Activated naive CD4-positive, alpha-beta T cell treated with anti-CD3 and anti-CD28 coated beads, Interleukin-2, amount 50 U/mL, for 24 hours (primary cell): ENCODE measurements around the gene PDE8B.

Source experiments
- H3K27ac Mint-ChIP-seq: one replicate; pipeline ENCODE4 v1.8.0; 2021; ENCODE audit warnings: mild to moderate bottlenecking, mixed read lengths
- H3K27me3 Mint-ChIP-seq: one replicate; pipeline ENCODE4 v1.8.0; 2021; ENCODE audit warnings: mixed read lengths
- H3K36me3 Mint-ChIP-seq: one replicate; pipeline ENCODE4 v1.8.0; 2021; ENCODE audit warnings: mixed read lengths
- H3K4me1 Mint-ChIP-seq: one replicate; pipeline ENCODE4 v1.8.0; 2021; ENCODE audit warnings: mixed read lengths
- H3K4me3 Mint-ChIP-seq: one replicate; pipeline ENCODE4 v1.8.0; 2021; ENCODE audit warnings: mild to moderate bottlenecking, mixed read lengths
- H3K9me3 Mint-ChIP-seq: one replicate; pipeline ENCODE4 v1.8.0; 2021; ENCODE audit warnings: mixed read lengths

The PDE8B gene

GRCh38 chr5:77281969-77282336, 71.5 kb downstream of the PDE8B start:
- Mint-ChIP-seq H3K36me3 (no peaks in the 10 kb centered on the region), H3K27ac (no peak overlapping the region), H3K27me3 (no peaks in the 10 kb centered on the region), H3K4me1 (peaks cover 20% of the 10 kb centered on the region), H3K4me3 (no peak overlapping the region), H3K9me3 (no peaks in the 10 kb centered on the region)

- Mint-ChIP-seq H3K9me3 (no peaks in the 10 kb centered on the region), H3K4me1 (peaks cover 14% of the 10 kb centered on the region), H3K36me3 (no peaks in the 10 kb centered on the region), H3K27ac (no peak overlapping the region), H3K4me3 (no peak overlapping the region), H3K27me3 (no peaks in the 10 kb centered on the region)
Measured at GRCh38 chr5:77282337-77283027, 72.0 kb downstream of the PDE8B start.

GRCh38 chr5:77285251-77285841, 74.9 kb downstream of the PDE8B start:
- Mint-ChIP-seq H3K4me1 (no peaks in the 10 kb centered on the region), H3K4me3 (no peak overlapping the region), H3K27ac (no peak overlapping the region), H3K9me3 (no peaks in the 10 kb centered on the region), H3K27me3 (no peaks in the 10 kb centered on the region), H3K36me3 (no peaks in the 10 kb centered on the region)

- H3K27ac Mint-ChIP-seq, result no peak overlapping the region
- no peak overlapping the region for H3K4me3 Mint-ChIP-seq
- peaks cover 1% of the 10 kb centered on the region for H3K27me3 Mint-ChIP-seq
- H3K4me1 Mint-ChIP-seq, result no peaks in the 10 kb centered on the region
- no peaks in the 10 kb centered on the region for H3K36me3 Mint-ChIP-seq
- H3K9me3 Mint-ChIP-seq, result no peaks in the 10 kb centered on the region
Measured at GRCh38 chr5:77292026-77292757, 81.7 kb downstream of the PDE8B start.

GRCh38 chr5:77294185-77294584, 83.7 kb downstream of the PDE8B start:
- Mint-ChIP-seq H3K9me3 (no peaks in the 10 kb centered on the region), H3K4me1 (no peaks in the 10 kb centered on the region), H3K27me3 (peaks cover 1% of the 10 kb centered on the region), H3K4me3 (no peak overlapping the region), H3K27ac (no peak overlapping the region), H3K36me3 (no peaks in the 10 kb centered on the region)

GRCh38 chr5:77295863-77296378, 85.4 kb downstream of the PDE8B start:
- H3K27me3 Mint-ChIP-seq, result peaks cover 1% of the 10 kb centered on the region
- no peak overlapping the region for H3K27ac Mint-ChIP-seq
- H3K36me3 Mint-ChIP-seq, result no peaks in the 10 kb centered on the region
- H3K9me3 Mint-ChIP-seq, result no peaks in the 10 kb centered on the region
- no peaks in the 10 kb centered on the region for H3K4me1 Mint-ChIP-seq
- no peak overlapping the region for H3K4me3 Mint-ChIP-seq

- Mint-ChIP-seq H3K9me3 (no peaks in the 10 kb centered on the region), H3K27ac (no peak overlapping the region), H3K4me1 (no peaks in the 10 kb centered on the region), H3K36me3 (no peaks in the 10 kb centered on the region), H3K27me3 (peaks cover 1% of the 10 kb centered on the region), H3K4me3 (no peak overlapping the region)
Measured at GRCh38 chr5:77298146-77298545, 87.7 kb downstream of the PDE8B start.

- Mint-ChIP-seq H3K4me3 (no peak overlapping the region), H3K4me1 (no peaks in the 10 kb centered on the region), H3K27ac (no peak overlapping the region), H3K27me3 (peaks cover 1% of the 10 kb centered on the region), H3K36me3 (no peaks in the 10 kb centered on the region), H3K9me3 (no peaks in the 10 kb centered on the region)
Measured at GRCh38 chr5:77300451-77300850, 90.0 kb downstream of the PDE8B start.

GRCh38 chr5:77301447-77301883, 91.0 kb downstream of the PDE8B start:
- Mint-ChIP-seq H3K27me3 (peaks cover 1% of the 10 kb centered on the region), H3K36me3 (no peaks in the 10 kb centered on the region), H3K27ac (no peak overlapping the region), H3K9me3 (no peaks in the 10 kb centered on the region), H3K4me1 (no peaks in the 10 kb centered on the region), H3K4me3 (no peak overlapping the region)

- no peak overlapping the region for H3K4me3 Mint-ChIP-seq
- H3K27ac Mint-ChIP-seq, result no peak overlapping the region
Measured at GRCh38 chr5:77302247-77302646, 91.8 kb downstream of the PDE8B start.

GRCh38 chr5:77302653-77303052, 92.2 kb downstream of the PDE8B start:
- Mint-ChIP-seq H3K36me3 (no peaks in the 10 kb centered on the region), H3K27me3 (no peaks in the 10 kb centered on the region), H3K9me3 (no peaks in the 10 kb centered on the region), H3K27ac (no peak overlapping the region), H3K4me1 (no peaks in the 10 kb centered on the region), H3K4me3 (no peak overlapping the region)

More at GRCh38 chr5:77302247-77302646, 91.8 kb downstream of the PDE8B start:
- H3K4me1 Mint-ChIP-seq, result no peaks in the 10 kb centered on the region
- H3K27me3 Mint-ChIP-seq, result no peaks in the 10 kb centered on the region
- H3K9me3 Mint-ChIP-seq, result no peaks in the 10 kb centered on the region
- no peaks in the 10 kb centered on the region for H3K36me3 Mint-ChIP-seq

GRCh38 chr5:77304388-77304787, 93.9 kb downstream of the PDE8B start:
- Mint-ChIP-seq H3K9me3 (no peaks in the 10 kb centered on the region), H3K36me3 (no peaks in the 10 kb centered on the region)

GRCh38 chr5:77305222-77305846, 94.9 kb downstream of the PDE8B start:
- H3K36me3 Mint-ChIP-seq, result no peaks in the 10 kb centered on the region
- no peak overlapping the region for H3K4me3 Mint-ChIP-seq
- no peaks in the 10 kb centered on the region for H3K4me1 Mint-ChIP-seq
- no peak overlapping the region for H3K27ac Mint-ChIP-seq
- no peaks in the 10 kb centered on the region for H3K9me3 Mint-ChIP-seq
- H3K27me3 Mint-ChIP-seq, result no peaks in the 10 kb centered on the region

More at GRCh38 chr5:77304388-77304787, 93.9 kb downstream of the PDE8B start:
- H3K27me3 Mint-ChIP-seq, result no peaks in the 10 kb centered on the region
- H3K4me1 Mint-ChIP-seq, result no peaks in the 10 kb centered on the region
- no peak overlapping the region for H3K27ac Mint-ChIP-seq
- H3K4me3 Mint-ChIP-seq, result no peak overlapping the region

- Mint-ChIP-seq H3K9me3 (no peaks in the 10 kb centered on the region), H3K36me3 (no peaks in the 10 kb centered on the region), H3K27ac (no peak overlapping the region), H3K4me3 (no peak overlapping the region), H3K4me1 (no peaks in the 10 kb centered on the region), H3K27me3 (no peaks in the 10 kb centered on the region)
Measured at GRCh38 chr5:77305956-77306355, 95.5 kb downstream of the PDE8B start.

- no peak overlapping the region for H3K27ac Mint-ChIP-seq
- no peaks in the 10 kb centered on the region for H3K27me3 Mint-ChIP-seq
- H3K4me1 Mint-ChIP-seq, result no peaks in the 10 kb centered on the region
- H3K9me3 Mint-ChIP-seq, result no peaks in the 10 kb centered on the region
- H3K36me3 Mint-ChIP-seq, result no peaks in the 10 kb centered on the region
- no peak overlapping the region for H3K4me3 Mint-ChIP-seq
Measured at GRCh38 chr5:77306531-77306930, 96.1 kb downstream of the PDE8B start.
